Measurements from ENCODE around the gene SLC49A3. TPM values are rescaled to one million over a fixed set of nuclear protein-coding genes. Genes with fewer than 3 reads are reported as not detected.

The SLC49A3 gene
- polyA plus RNA-seq, 1 donor from 2014 or later, result not detected

GRCh38 chr4:655464-656151, 33.3 kb downstream of the SLC49A3 start (continued):
- no peak for TF ChIP-seq CTCF (IDR thresholded peaks at IDR 0.05; ENCODE audit: poor library complexity, severe bottlenecking)

- H3K9me2 ChIP-seq (ENCODE audit: insufficient read depth, low read length), result no peaks in the 10 kb centered on the region
- H3K9ac ChIP-seq (ENCODE audit: low read length), result no peak overlapping the region
- no peak overlapping the region for H3K27ac ChIP-seq (ENCODE audit: low read length)
- H4K20me1 ChIP-seq (ENCODE audit: insufficient read depth), result no peaks in the 10 kb centered on the region
- no peaks in the 10 kb centered on the region for H3K36me3 ChIP-seq (ENCODE audit: insufficient read depth, low read length)
- H3F3A ChIP-seq (ENCODE audit: insufficient read depth, low read length, poor library complexity, severe bottlenecking), result no peaks in the 10 kb centered on the region
- no peak overlapping the region for H2AFZ ChIP-seq (ENCODE audit: low read depth, low read length)
- no peak overlapping the region for H3K4me3 ChIP-seq (ENCODE audit: low read length)
- H3K4me2 ChIP-seq (ENCODE audit: low read length), result no peak overlapping the region
- H3K79me2 ChIP-seq (replicated peaks; ENCODE audit: insufficient read depth, low read length), result no peaks in the 10 kb centered on the region
- no peaks in the 10 kb centered on the region for H3K9me3 ChIP-seq (ENCODE audit: low read length)
- H3K27me3 ChIP-seq (ENCODE audit: insufficient read depth, low read depth, low read length), result no peaks in the 10 kb centered on the region
- TF ChIP-seq CTCF (IDR thresholded peaks at IDR 0.05; ENCODE audit: poor library complexity, severe bottlenecking) (no peak), SMC3 (conservative IDR thresholded peaks at IDR 0.05; ENCODE audit: poor library complexity) (no peak), POLR2AphosphoS5 (IDR thresholded peaks at IDR 0.05) (no peak), REST (IDR thresholded peaks at IDR 0.05; ENCODE audit: borderline replicate concordance) (no peak), RAD21 (conservative IDR thresholded peaks at IDR 0.05) (no peak), MXI1 (conservative IDR thresholded peaks at IDR 0.05; ENCODE audit: poor library complexity, severe bottlenecking) (no peak), EZH2 (IDR thresholded peaks at IDR 0.05; ENCODE audit: borderline replicate concordance, insufficient read depth, low read length, poor library complexity, severe bottlenecking) (no peak), TAF1 (IDR thresholded peaks at IDR 0.05; ENCODE audit: low read depth) (no peak), EP300 (conservative IDR thresholded peaks at IDR 0.05; ENCODE audit: poor library complexity, severe bottlenecking) (no peak)
Measured at GRCh38 chr4:654871-655463, 34.0 kb downstream of the SLC49A3 start.

Data from neural cell (in vitro differentiated cells).